NCI-H510A (cell line): Measurements from ENCODE around the gene TIMM44.
A peak's percentile ranks its signal among the peaks of the same experiment; 100 is the strongest.
"Not testable (repeated sequence)": the region's sequence is repeated elsewhere in the genome, so short reads cannot be mapped to it uniquely, and the experiment has no call there.

Source experiments
- DNase-seq: peaks from one replicate; lab custom pipeline; 2025; lab: John Stamatoyannopoulos, UW

TIMM44 gene

GRCh38 chr19:7925171-7925851 lies 18.2 kb downstream of the TIMM44 start:
- DNase-seq: peak; percentile 58

- DNase-seq: no peak
Observed at GRCh38 chr19:7924651-7925170, 18.8 kb downstream of the TIMM44 start.

GRCh38 chr19:7924241-7924640 lies 19.2 kb downstream of the TIMM44 start:
- no peak for DNase-seq

- DNase-seq: no peak
Observed at GRCh38 chr19:7923295-7924191, 19.9 kb downstream of the TIMM44 start.

- DNase-seq: no peak
Observed at GRCh38 chr19:7922836-7923195, 20.6 kb downstream of the TIMM44 start.

GRCh38 chr19:7921967-7922835 lies 21.3 kb downstream of the TIMM44 start:
- DNase-seq: no peak

- DNase-seq: no peak
Observed at GRCh38 chr19:7921302-7921966, 22.0 kb downstream of the TIMM44 start.

- peak; percentile 99 for DNase-seq
Observed at GRCh38 chr19:7920519-7921301, 22.8 kb downstream of the TIMM44 start.

GRCh38 chr19:7919610-7920518 lies 23.6 kb downstream of the TIMM44 start, which contains the start of gene SNAPC2:
Gene SNAPC2 (plus strand): TSS chr19:7920338. CDS start chr19:7920367, 29 bp downstream.
- peak; percentile 93 for DNase-seq

- DNase-seq: no peak
Observed at GRCh38 chr19:7918615-7919421, 24.6 kb downstream of the TIMM44 start.

GRCh38 chr19:7918062-7918614 lies 25.3 kb downstream of the TIMM44 start:
- DNase-seq: not testable (repeated sequence)

GRCh38 chr19:7917267-7918061 lies 26.0 kb downstream of the TIMM44 start:
- no peak for DNase-seq

- no peak for DNase-seq
Observed at GRCh38 chr19:7916955-7917266, 26.6 kb downstream of the TIMM44 start.

- DNase-seq: peak; percentile 43
Observed at GRCh38 chr19:7916103-7916954, 27.1 kb downstream of the TIMM44 start.

- DNase-seq: no peak
Observed at GRCh38 chr19:7915250-7916102, 28.0 kb downstream of the TIMM44 start.

- no peak for DNase-seq
Observed at GRCh38 chr19:7914598-7915045, 28.8 kb downstream of the TIMM44 start, which contains the start of gene TGFBR3L. Gene TGFBR3L (plus strand): TSS chr19:7914830.
